SK-N-SH treated with all-trans-retinoic acid at 6 μM for 48 hours (cell line): ENCODE data around the gene PKMYT1.
A peak's percentile ranks its signal among the peaks of the same experiment; 100 is the strongest.

ENCODE experiments used
- ATAC-seq: fragments of 200-7000 bp; cut with Tn5 transposase; 3 replicates; pipeline ENCODE4 v1.9.1; 2020; ENCODE audit warnings: mild to moderate bottlenecking, moderate library complexity
- ARNTL ChIP-seq: fragments of 450-650 bp; formaldehyde crosslinking; IDR thresholded peaks from 2 replicates; pipeline ENCODE4 v1.5.0; 2020; ENCODE audit warnings: low read depth, mild to moderate bottlenecking, moderate library complexity, borderline replicate concordance
- BACH2 ChIP-seq: fragments of 250-450 bp; sonication (Bioruptor Pico); IDR thresholded peaks from 2 replicates; pipeline ENCODE4 v1.9.0; 2021; ENCODE audit warnings: mild to moderate bottlenecking, borderline replicate concordance
- CSDC2 ChIP-seq: fragments of 250-450 bp; sonication (Bioruptor Pico); IDR thresholded peaks from 2 replicates; pipeline ENCODE4 v1.5.0; 2020; ENCODE audit warnings: mild to moderate bottlenecking, moderate library complexity
- ESRRG ChIP-seq: fragments of 250-450 bp; sonication (Bioruptor Pico); IDR thresholded peaks from 2 replicates; pipeline ENCODE4 v1.6.1; 2021; ENCODE audit warnings: mild to moderate bottlenecking
- ISL1 ChIP-seq: fragments of 250-450 bp; sonication (Bioruptor Pico); IDR thresholded peaks from 2 replicates; pipeline ENCODE4 v2.1.2; 2022; ENCODE audit warnings: mild to moderate bottlenecking, moderate library complexity
- PPARA ChIP-seq: fragments of 250-450 bp; sonication (Bioruptor Pico); IDR thresholded peaks from 2 replicates; pipeline ENCODE4 v1.5.0; 2020; ENCODE audit warnings: mild to moderate bottlenecking, borderline replicate concordance
- RARB ChIP-seq: fragments of 250-450 bp; sonication (Bioruptor Pico); IDR thresholded peaks from 2 replicates; pipeline ENCODE4 v1.8.0; 2021; ENCODE audit warnings: mild to moderate bottlenecking, moderate library complexity
- SNAI2 ChIP-seq: fragments of 250-450 bp; sonication (Bioruptor Pico); IDR thresholded peaks from 2 replicates; pipeline ENCODE4 v1.5.0; 2020; ENCODE audit warnings: mild to moderate bottlenecking, moderate library complexity
- TCF4 ChIP-seq: fragments of 250-450 bp; sonication (Bioruptor Pico); IDR thresholded peaks from 2 replicates; pipeline ENCODE4 v1.8.0; 2021; ENCODE audit warnings: mild to moderate bottlenecking, moderate library complexity, borderline replicate concordance
- TOX ChIP-seq: fragments of 250-450 bp; sonication (Bioruptor Pico); IDR thresholded peaks from 2 replicates; pipeline ENCODE4 v1.8.0; 2021; ENCODE audit warnings: mild to moderate bottlenecking, moderate library complexity, borderline replicate concordance
- ZFP3 ChIP-seq: fragments of 250-450 bp; sonication (Bioruptor Pico); IDR thresholded peaks from 2 replicates; pipeline ENCODE4 v1.5.0; 2020; ENCODE audit warnings: mild to moderate bottlenecking, moderate library complexity
- ZNF565 ChIP-seq: fragments of 450-650 bp; formaldehyde crosslinking; conservative IDR thresholded peaks from 2 replicates; pipeline ENCODE4 v1.5.0; 2020; ENCODE audit warnings: low read depth, mild to moderate bottlenecking, moderate library complexity
- ZNF70 ChIP-seq: fragments of 450-650 bp; formaldehyde crosslinking; IDR thresholded peaks from 2 replicates; pipeline ENCODE4 v1.5.0; 2020; ENCODE audit warnings: mild to moderate bottlenecking, moderate library complexity
- ZNF8 ChIP-seq: fragments of 450-650 bp; formaldehyde crosslinking; IDR thresholded peaks from 2 replicates; pipeline ENCODE4 v1.5.0; 2020; ENCODE audit warnings: mild to moderate bottlenecking, moderate library complexity
- TF ChIP-seq, protein P1 (sequence below): fragments of 250-450 bp; sonication (Bioruptor Pico); IDR thresholded peaks from 2 replicates; pipeline ENCODE4 v1.5.0; 2020; ENCODE audit warnings: mild to moderate bottlenecking, moderate library complexity
- TF ChIP-seq, protein P2 (sequence below): fragments of 250-450 bp; sonication (Bioruptor Pico); IDR thresholded peaks from 2 replicates; pipeline ENCODE4 v1.8.0; 2020; ENCODE audit warnings: mild to moderate bottlenecking, moderate library complexity, borderline replicate concordance
- TF ChIP-seq, protein P3 (sequence below): fragments of 250-450 bp; sonication (Bioruptor Pico); IDR thresholded peaks from 2 replicates; pipeline ENCODE4 v1.5.1; 2020; ENCODE audit warnings: low read depth, mild to moderate bottlenecking, moderate library complexity
- TF ChIP-seq, protein P4 (sequence below): fragments of 250-450 bp; sonication (Bioruptor Pico); IDR thresholded peaks from 2 replicates; pipeline ENCODE4 v1.8.0; 2021; ENCODE audit warnings: low read depth, mild to moderate bottlenecking, moderate library complexity, borderline replicate concordance

The PKMYT1 gene

DNA sequence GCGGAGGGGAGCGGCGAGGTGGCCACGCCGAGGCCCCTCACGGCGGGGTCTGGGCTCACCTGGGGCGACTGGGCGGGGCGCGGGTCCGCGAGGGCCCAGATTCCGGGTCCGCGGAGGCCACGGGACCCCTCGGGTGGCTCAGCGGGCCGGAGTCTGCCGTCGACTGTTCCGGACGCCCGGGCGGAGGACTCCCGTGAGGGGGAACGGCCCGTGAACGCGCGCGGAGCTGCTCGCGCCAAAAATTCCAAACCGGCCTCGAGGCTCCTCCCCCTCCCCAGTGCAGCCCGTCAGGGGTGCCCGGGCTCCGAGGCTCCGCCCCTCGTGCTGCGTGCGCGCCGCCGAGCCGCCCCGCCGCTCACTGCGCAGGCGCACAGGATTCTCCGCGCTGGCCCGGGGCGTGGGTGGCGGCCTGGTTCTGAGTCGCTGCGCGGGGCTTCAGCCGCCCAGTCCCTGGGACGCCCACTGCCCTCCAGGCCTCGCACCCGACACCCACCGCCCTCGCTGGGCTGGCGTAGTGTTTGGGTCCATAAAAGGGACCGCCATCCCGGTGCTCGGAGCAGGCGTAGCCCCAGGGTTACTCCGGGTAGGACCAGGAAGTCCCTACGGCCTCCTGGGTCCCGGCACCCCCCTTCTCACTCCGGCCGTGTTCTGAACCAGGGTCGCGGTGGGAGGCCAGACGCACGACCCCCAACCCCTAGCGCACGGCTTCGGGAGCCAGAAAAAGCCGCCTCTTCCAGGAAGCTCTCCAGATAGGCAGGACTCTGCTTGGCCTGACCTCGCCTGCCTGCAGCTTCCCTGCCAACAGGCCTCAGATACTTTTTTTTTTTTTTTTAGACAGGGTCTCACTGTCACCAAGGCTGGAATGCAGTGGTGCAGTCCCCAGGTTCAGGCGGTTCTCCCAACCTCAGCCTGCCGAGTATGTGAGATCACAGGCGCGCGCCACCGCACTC, at the start of gene PKMYT1:
PKMYT1 (minus strand) TSS at position 220 of the 950 bp plus-strand sequence. CDS start 789 bp downstream, outside the sequence.
- TF ChIP-seq SNAI2 (CRISPR knock-in tag) (no peak), ISL1 (CRISPR knock-in tag) (no peak), TOX (CRISPR knock-in tag) (no peak), RARB (CRISPR knock-in tag) (no peak), ZNF70 (CRISPR knock-in tag) (no peak), CSDC2 (CRISPR knock-in tag) (no peak), ESRRG (CRISPR knock-in tag) (no peak), ZNF8 (CRISPR knock-in tag) (no peak), TCF4 (CRISPR knock-in tag) (no peak)
- peak; percentile 89 for ATAC-seq

DNA sequence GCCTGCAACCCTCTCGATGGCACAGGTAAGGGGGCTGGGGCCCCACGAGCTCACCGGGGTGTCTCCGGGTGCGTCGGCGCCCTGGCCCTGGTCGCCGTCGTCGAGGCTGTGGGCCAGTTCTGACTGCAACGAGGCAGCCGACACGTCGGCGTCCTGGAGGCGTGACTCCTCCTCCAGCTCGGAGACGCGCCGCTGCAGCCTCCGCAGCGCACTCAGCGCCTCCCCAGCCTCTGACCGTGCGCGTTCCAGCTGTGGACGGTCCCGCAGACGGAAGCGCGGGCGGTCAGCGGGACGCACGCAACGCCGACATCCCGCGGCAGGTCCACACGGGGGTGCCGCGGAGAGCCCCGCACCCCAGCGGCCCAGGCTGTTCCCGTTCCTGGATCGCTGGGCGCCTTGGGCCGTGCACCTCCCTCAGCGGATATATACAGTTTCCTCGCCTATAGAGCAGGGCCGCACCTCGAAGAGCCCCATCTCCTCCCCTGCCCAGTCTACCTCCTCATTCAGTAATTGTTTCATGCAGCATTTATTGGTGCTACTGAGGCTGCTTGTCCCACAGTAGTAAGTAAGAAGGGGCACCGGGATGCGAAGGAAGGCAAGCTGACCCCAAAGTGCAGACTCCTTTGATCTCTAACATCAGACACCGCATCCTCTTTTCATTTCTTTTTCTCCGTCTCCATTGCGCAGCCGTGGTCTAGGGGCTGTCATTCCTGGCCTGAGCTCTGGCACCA, 49.4 kb upstream of the PKMYT1 start:
- peak; percentile 7 for ATAC-seq

DNA sequence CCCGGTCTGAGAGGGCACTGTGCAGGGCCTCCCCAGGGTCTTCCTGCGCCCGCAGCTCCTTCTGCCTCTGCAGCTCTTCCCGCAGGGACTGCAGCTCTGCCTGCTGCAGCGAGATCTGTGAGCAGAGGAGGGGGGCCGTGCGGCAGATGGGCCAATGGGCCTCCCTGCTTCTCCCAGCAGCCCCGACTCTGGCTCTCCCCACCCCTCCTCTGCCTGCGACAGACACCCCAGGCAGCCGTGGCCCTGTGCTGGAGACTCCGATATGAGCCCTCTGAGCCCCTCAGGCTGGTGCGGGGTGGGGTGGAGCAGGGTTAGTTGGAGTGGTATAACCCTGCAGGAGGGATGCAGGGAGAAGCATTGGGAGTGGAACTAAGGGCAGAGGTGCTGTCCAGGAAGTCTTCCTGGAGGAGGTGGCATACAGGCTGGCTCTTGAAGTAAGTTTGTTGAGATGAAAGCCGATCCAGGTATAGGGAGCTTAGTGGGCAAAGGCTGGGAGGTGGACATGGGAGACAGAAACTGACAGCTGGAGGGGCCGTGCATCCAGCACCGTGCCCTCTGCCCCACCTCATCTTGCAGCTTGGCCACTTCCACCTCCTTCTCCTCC, 48.6 kb upstream of the PKMYT1 start:
- no peak for ATAC-seq
- TF ChIP-seq, protein P1, sequence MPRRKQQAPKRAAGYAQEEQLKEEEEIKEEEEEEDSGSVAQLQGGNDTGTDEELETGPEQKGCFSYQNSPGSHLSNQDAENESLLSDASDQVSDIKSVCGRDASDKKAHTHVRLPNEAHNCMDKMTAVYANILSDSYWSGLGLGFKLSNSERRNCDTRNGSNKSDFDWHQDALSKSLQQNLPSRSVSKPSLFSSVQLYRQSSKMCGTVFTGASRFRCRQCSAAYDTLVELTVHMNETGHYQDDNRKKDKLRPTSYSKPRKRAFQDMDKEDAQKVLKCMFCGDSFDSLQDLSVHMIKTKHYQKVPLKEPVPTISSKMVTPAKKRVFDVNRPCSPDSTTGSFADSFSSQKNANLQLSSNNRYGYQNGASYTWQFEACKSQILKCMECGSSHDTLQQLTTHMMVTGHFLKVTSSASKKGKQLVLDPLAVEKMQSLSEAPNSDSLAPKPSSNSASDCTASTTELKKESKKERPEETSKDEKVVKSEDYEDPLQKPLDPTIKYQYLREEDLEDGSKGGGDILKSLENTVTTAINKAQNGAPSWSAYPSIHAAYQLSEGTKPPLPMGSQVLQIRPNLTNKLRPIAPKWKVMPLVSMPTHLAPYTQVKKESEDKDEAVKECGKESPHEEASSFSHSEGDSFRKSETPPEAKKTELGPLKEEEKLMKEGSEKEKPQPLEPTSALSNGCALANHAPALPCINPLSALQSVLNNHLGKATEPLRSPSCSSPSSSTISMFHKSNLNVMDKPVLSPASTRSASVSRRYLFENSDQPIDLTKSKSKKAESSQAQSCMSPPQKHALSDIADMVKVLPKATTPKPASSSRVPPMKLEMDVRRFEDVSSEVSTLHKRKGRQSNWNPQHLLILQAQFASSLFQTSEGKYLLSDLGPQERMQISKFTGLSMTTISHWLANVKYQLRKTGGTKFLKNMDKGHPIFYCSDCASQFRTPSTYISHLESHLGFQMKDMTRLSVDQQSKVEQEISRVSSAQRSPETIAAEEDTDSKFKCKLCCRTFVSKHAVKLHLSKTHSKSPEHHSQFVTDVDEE (CRISPR knock-in tag): no peak
- TF ChIP-seq, all 23 proteins: peak for 0

More for the DNA sequence above, 49.4 kb upstream of the PKMYT1 start:
- TF ChIP-seq, protein P2, sequence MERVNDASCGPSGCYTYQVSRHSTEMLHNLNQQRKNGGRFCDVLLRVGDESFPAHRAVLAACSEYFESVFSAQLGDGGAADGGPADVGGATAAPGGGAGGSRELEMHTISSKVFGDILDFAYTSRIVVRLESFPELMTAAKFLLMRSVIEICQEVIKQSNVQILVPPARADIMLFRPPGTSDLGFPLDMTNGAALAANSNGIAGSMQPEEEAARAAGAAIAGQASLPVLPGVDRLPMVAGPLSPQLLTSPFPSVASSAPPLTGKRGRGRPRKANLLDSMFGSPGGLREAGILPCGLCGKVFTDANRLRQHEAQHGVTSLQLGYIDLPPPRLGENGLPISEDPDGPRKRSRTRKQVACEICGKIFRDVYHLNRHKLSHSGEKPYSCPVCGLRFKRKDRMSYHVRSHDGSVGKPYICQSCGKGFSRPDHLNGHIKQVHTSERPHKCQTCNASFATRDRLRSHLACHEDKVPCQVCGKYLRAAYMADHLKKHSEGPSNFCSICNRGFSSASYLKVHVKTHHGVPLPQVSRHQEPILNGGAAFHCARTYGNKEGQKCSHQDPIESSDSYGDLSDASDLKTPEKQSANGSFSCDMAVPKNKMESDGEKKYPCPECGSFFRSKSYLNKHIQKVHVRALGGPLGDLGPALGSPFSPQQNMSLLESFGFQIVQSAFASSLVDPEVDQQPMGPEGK: no peak
- TF ChIP-seq PPARA (CRISPR knock-in tag): no peak
- TF ChIP-seq, protein P3, sequence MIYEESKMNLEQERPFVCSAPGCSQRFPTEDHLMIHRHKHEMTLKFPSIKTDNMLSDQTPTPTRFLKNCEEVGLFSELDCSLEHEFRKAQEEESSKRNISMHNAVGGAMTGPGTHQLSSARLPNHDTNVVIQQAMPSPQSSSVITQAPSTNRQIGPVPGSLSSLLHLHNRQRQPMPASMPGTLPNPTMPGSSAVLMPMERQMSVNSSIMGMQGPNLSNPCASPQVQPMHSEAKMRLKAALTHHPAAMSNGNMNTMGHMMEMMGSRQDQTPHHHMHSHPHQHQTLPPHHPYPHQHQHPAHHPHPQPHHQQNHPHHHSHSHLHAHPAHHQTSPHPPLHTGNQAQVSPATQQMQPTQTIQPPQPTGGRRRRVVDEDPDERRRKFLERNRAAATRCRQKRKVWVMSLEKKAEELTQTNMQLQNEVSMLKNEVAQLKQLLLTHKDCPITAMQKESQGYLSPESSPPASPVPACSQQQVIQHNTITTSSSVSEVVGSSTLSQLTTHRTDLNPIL (CRISPR knock-in tag): no peak
- no peak for TF ChIP-seq ZFP3 (CRISPR knock-in tag)
- no peak for TF ChIP-seq ZNF8 (CRISPR knock-in tag)
- TF ChIP-seq ZNF565 (CRISPR knock-in tag): no peak
- TF ChIP-seq ISL1 (CRISPR knock-in tag): no peak
- no peak for TF ChIP-seq ZNF70 (CRISPR knock-in tag)
- no peak for TF ChIP-seq ARNTL

DNA sequence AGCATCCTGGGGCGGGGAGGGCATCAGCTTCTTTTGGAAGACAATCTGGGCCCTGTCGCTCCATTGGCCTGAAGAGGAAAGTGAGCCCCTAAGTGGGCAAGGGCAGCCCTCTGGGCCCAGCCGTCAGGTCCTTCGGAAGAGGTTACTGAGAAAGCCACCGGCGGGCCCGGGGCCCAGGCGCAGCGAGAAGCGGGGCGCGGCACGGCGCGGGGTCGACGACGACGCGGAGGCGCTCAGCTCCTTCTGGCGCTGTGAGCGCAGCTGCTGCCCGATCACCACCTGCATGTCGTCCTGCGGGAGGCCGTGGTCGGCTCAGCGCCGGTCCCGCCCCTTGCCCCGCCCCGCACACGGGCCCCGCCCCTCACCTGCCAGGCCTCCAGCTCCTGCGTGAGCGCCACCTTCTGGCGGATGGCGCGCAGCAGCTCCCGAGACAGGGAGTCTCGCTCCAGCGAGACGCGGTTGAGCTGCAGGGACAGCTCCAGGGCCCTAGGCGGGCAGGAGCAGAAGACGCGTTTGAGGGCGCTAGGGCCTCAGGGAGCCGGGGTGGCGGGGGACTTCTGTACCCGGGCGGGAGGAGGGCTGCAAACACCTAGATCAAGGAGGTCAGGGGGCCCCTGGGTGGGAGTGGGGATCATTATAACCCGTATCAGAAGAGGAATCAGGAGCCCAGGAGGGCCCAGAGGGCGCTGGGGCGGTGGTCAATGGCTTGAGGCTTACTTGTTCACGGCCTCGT, 47.9 kb upstream of the PKMYT1 start:
- no peak for TF ChIP-seq PPARA (CRISPR knock-in tag)
- TF ChIP-seq ZNF565 (CRISPR knock-in tag): no peak
- TF ChIP-seq TOX (CRISPR knock-in tag): no peak
- TF ChIP-seq ZNF8 (CRISPR knock-in tag): no peak
- no peak for TF ChIP-seq SNAI2 (CRISPR knock-in tag)
- TF ChIP-seq TCF4 (CRISPR knock-in tag): no peak
- peak; percentile 8 for ATAC-seq

DNA sequence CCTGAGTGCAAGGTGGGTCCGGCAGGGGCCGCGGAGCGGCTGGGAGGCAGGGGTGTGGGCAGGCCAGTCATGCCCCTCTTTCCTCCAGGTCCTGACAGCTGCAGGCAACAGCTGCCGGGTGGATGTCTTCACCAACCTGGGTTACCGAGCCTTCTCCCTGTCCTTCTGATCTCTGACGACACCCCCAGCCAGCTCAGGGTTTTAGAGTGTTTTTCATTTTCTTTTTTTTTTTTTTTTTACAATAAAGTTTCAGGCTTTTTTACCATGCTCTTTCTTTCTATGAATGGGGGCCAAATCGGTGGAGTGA, 47.2 kb upstream of the PKMYT1 start:
- ATAC-seq: no peak
- TF ChIP-seq, protein P4, sequence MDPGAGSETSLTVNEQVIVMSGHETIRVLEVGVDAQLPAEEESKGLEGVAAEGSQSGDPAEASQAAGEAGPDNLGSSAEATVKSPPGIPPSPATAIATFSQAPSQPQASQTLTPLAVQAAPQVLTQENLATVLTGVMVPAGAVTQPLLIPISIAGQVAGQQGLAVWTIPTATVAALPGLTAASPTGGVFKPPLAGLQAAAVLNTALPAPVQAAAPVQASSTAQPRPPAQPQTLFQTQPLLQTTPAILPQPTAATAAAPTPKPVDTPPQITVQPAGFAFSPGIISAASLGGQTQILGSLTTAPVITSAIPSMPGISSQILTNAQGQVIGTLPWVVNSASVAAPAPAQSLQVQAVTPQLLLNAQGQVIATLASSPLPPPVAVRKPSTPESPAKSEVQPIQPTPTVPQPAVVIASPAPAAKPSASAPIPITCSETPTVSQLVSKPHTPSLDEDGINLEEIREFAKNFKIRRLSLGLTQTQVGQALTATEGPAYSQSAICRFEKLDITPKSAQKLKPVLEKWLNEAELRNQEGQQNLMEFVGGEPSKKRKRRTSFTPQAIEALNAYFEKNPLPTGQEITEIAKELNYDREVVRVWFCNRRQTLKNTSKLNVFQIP (CRISPR knock-in tag): no peak
- TF ChIP-seq ARNTL: no peak
- no peak for TF ChIP-seq SNAI2 (CRISPR knock-in tag)
- no peak for TF ChIP-seq PPARA (CRISPR knock-in tag)
- no peak for TF ChIP-seq BACH2
- no peak for TF ChIP-seq RARB (CRISPR knock-in tag)
- no peak for TF ChIP-seq CSDC2 (CRISPR knock-in tag)
- TF ChIP-seq, protein P3 (CRISPR knock-in tag): no peak
